HG03196 (cell line): ENCODE results near the gene SRF.
A peak's percentile ranks its signal among the peaks of the same experiment; 100 is the strongest.

Experiments
- ATAC-seq: cut with Tn5 transposase; IDR thresholded peaks from one replicate; pipeline ENCODE4 v1.9.1; 2021; ENCODE audit not compliant: unreplicated experiment

The SRF gene

GRCh38 chr6:43181621-43181941, 10.5 kb downstream of the SRF start:
- ATAC-seq, result no peak

- peak; percentile 81 for ATAC-seq
Measured at GRCh38 chr6:43181942-43182860, 11.1 kb downstream of the SRF start, which contains the start of gene CUL9. TSS of gene CUL9 (plus strand) at chr6:43182196. CDS start at chr6:43184311, 2,115 bp downstream.

DNA sequence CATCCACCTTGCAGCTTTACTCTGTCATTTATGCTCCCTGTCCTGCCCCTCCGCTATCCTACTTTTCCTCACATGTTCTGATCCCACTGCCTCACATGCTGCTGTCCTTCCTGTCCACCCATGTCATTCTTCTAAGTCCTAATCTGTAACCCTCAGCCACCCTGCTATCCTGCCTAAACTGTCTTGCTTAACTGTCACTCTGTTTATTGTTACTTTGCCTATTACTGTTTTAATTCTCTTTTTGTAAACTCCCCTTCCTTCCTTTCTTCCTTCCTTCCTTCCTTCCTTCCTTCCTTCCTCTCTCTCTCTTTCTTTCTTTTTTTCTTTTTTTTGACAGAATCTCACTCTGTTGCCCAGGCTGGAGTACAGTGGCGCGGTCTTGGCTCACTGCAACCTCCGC, 12.4 kb downstream of the SRF start:
- ATAC-seq, result no peak

GRCh38 chr6:43184268-43184985, 13.4 kb downstream of the SRF start:
- ATAC-seq, result no peak

- ATAC-seq, result no peak
Measured at GRCh38 chr6:43185391-43185985, 14.4 kb downstream of the SRF start.

DNA sequence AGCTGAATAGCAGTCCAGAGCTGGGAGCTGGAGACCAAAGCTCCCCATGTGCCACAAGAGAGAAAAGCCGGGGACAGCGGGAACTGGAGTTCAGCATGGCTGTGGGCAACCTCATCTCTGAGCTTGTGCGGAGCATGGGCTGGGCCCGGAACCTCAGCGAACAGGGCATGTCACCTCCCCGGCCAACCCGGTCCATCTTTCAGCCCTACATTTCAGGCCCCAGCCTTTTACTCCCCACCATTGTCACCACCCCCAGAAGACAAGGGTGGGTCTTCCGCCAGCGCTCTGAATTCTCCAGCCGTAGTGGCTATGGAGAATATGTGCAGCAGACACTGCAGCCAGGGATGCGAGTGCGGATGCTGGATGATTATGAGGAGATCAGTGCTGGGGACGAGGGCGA, 14.9 kb downstream of the SRF start:
- no peak for ATAC-seq

DNA sequence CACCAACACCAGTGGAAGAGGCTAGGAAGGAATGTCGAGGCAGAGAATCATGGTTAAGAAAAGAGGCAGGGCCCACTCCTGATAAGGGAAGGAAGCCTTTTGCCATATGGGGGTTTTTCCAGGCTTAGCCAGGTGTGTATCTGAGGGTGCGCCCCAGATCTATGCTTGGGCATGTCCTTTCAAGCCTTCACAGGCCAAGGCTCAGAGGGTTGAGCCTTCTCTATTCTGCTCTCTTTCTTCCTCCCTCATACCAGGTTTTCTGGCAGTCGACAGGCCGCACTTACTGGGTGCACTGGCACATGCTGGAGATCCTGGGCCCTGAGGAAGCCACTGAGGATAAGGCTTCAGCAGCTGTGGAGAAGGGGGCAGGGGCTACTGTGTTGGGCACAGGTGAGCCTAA, 15.6 kb downstream of the SRF start:
- no peak for ATAC-seq

- no peak for ATAC-seq
Measured at GRCh38 chr6:43187821-43188220, 16.8 kb downstream of the SRF start.

DNA sequence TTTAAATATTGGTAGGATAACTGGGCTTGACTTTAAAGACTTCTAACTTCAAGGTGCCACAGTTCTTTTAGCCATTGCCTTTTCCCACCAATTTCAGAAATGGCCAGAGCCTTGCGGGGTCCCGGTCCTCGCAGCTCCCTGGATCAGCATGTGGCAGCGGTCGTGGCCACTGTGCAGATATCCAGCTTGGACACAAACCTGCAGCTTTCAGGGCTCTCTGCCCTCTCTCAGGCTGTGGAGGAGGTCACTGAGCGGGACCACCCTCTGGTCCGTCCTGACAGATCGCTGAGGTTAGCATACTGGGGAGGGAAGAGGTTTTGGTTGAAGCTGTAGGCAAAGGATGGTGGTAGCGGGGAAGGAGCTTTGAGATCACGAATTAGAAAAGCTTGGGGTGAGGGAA, 17.4 kb downstream of the SRF start:
- no peak for ATAC-seq

DNA sequence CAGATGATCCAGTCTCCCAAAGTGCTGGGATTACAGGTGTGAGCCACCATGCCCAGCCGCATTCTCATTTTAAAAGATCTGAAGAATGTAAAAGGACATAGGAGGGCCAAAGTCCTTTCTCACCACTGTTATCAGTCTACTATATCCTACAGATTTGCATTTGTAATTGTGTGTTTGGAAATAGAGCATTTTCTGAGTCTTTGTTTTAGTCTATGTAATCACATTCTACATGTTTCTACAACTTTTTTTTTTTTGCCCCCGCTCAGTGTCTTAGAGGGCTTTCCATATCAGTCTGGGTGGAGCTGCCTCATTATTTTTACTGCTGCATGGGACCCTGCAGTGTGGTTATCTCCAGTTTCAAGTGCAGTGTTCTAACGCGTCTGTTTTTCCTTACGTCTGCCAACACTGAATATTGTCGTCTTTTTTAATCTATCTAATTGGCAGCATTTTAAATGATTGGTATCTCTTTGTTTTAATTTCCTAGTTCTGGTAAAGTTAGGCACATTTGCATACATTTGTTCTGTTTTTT, 18.8 kb downstream of the SRF start:
- ATAC-seq, result no peak

DNA sequence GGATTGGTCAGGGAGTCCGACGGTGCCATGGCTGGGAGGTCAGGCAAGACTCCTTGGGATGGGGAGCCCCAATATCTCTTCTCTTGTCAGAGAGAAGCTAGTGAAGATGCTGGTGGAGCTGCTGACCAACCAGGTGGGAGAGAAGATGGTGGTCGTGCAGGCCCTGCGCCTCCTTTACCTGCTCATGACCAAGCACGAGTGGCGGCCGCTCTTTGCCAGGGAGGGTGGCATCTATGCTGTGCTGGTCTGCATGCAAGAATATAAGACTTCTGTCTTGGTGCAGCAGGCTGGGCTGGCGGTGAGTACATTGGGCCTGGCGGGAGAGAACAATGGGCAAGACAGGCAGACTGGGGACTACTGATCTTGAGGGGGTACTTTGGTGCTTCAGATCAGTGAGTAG, 21.8 kb downstream of the SRF start:
- no peak for ATAC-seq

DNA sequence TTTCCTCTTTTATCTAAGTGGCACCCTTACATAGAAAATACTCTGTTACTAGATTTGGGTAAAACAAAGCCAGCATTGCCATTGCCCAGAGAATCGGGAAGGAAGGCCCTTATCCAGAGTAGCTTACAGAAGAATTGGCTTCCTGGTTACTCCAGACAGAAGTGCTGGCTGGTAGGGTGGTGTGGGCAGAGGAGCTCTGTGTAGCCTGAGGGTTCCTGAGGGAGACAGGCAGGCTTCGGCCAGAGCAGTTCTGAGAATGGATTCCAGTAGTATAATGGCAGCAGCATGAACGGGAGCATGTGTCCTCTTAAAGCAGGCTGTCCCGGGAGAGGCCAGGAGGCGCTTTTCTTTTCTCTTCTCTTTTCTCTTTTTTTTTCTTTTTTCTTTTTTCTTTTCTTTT, 22.9 kb downstream of the SRF start:
- ATAC-seq, result no peak

DNA sequence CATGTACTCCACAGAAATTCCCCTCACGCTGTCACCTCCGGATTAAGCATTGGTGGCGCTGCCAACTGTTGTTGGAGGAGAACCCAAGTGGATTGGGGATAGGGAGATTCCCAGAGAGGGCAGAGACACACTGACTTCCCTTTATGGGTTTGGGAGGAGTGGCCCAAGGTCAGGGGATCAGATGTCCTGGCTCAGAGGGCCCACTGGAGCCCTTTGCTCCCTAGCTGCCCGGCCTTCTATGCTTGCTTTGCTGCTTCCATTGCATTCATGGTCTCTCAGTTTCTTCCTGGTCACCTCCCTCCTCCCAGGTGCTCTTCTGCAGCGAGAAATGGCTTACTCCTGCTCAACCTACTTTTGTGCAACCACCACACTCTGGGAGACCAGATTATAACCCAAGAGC, 25.3 kb downstream of the SRF start:
- ATAC-seq, result no peak

- no peak for ATAC-seq
Measured at GRCh38 chr6:43199912-43200311, 28.8 kb downstream of the SRF start.

DNA sequence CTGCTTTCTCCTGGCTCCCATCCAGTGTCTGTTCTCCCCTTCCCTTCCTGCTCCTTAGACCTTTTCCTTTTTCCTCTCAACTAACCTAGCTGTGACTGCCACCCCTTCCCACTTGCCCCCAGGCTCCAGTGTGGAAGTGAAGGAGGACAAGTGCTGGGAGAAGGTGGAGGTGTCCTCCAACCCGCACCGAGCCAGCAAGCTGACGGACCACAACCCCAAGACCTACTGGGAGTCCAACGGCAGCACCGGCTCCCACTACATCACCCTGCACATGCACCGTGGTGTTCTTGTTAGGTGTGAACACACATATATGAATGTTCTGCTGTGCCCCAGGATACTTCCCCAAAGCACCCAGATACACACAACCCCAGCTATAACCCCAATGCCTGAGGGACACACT, 29.5 kb downstream of the SRF start:
- no peak for ATAC-seq

DNA sequence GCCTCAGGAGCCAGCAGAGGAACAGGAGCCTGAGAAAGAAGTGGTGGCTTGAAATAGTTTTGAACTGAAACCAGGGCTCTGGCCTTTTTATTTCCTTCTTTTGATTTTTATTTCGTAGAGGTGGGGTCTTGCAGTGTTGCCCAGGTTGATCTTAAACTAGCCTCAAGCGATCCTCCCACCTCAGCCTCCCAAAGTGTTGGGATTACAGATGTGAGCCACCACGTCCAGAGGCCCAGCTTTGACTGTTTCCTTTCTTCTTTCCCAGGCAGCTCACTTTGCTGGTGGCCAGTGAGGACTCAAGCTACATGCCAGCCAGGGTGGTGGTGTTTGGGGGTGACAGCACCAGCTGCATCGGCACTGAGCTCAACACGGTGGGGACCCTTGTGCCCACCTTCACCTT, 31.4 kb downstream of the SRF start:
- no peak for ATAC-seq

- no peak for ATAC-seq
Measured at GRCh38 chr6:43203029-43203717, 32.1 kb downstream of the SRF start.

DNA sequence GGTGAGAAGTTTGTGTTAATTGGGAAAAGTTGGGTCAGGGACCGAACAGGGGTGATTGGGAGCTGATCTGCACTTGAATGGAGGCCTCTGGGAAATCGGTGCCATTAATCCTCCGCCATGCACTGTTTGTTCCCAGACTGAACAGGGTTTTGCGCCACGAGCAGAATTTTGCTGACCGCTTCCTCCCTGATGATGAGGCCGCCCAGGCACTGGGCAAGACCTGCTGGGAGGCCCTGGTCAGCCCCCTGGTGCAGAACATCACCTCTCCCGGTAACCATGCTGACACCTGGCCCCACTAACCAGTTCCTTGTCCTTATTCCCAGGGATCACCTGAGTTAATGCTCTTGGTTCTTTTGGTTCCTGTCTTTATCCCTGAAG, 32.6 kb downstream of the SRF start:
- ATAC-seq, result no peak

- ATAC-seq, result no peak
Measured at GRCh38 chr6:43204271-43205105, 33.4 kb downstream of the SRF start.

DNA sequence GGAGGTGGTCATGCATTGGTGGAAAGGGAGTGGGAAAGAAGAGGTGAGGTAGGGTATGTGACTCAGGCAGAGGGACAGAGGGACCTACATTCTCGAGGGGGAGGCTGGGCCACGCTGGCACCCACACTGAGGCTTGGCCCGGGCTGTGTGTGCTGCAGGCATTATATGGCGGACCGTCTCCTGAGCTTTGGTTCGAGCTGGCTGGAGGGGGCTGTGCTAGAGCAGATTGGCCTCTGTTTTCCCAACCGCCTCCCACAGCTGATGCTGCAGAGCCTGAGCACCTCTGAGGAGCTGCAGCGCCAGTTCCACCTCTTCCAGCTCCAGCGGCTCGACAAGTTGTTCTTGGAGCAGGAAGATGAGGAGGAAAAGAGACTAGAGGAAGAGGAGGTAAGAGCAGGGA, 34.8 kb downstream of the SRF start:
- ATAC-seq, result no peak
